ENCODE measurements around the gene LSR.
"Not testable (repeated sequence)": the region's sequence is repeated elsewhere in the genome, so short reads cannot be mapped to it uniquely, and the experiment has no call there.

LSR gene

GRCh38 chr19:35268536-35269437 is 20.0 kb downstream of the LSR start, which contains the start of gene USF2:
Gene USF2, plus strand, starts transcription at chr19:35268962. Its CDS starts 140 bp downstream, at chr19:35269102.
- DNase-seq = peak; percentile 57

- peak; percentile 58 for DNase-seq
Measured at GRCh38 chr19:35269438-35270117, 20.8 kb downstream of the LSR start.

- DNase-seq = no peak
Measured at GRCh38 chr19:35270381-35270811, 21.6 kb downstream of the LSR start.

GRCh38 chr19:35271546-35271945 is 22.7 kb downstream of the LSR start:
- no peak for DNase-seq

GRCh38 chr19:35272122-35272719 is 23.4 kb downstream of the LSR start:
- DNase-seq = no peak

GRCh38 chr19:35272954-35273649 is 24.3 kb downstream of the LSR start:
- DNase-seq = no peak

- no peak for DNase-seq
Measured at GRCh38 chr19:35273686-35274259, 25.0 kb downstream of the LSR start.

- no peak for DNase-seq
Measured at GRCh38 chr19:35274323-35274722, 25.5 kb downstream of the LSR start.

GRCh38 chr19:35276706-35277281 is 28.0 kb downstream of the LSR start:
- DNase-seq = no peak

- DNase-seq = no peak
Measured at GRCh38 chr19:35278578-35279284, 29.9 kb downstream of the LSR start.

- no peak for DNase-seq
Measured at GRCh38 chr19:35279374-35279773, 30.6 kb downstream of the LSR start.

GRCh38 chr19:35279985-35280821 is 31.4 kb downstream of the LSR start:
- no peak for DNase-seq

- no peak for DNase-seq
Measured at GRCh38 chr19:35281303-35281702, 32.5 kb downstream of the LSR start.

- DNase-seq = no peak
Measured at GRCh38 chr19:35284153-35285094, 35.6 kb downstream of the LSR start.

GRCh38 chr19:35285095-35285449 is 36.3 kb downstream of the LSR start:
- DNase-seq = no peak

GRCh38 chr19:35285465-35285864 is 36.7 kb downstream of the LSR start:
- DNase-seq = not testable (repeated sequence)

GRCh38 chr19:35286101-35286500 is 37.3 kb downstream of the LSR start:
- not testable (repeated sequence) for DNase-seq

- no peak for DNase-seq
Measured at GRCh38 chr19:35287713-35288112, 38.9 kb downstream of the LSR start.

GRCh38 chr19:35288331-35288730 is 39.5 kb downstream of the LSR start:
- no peak for DNase-seq
